PC-9 (cell line): Measurements from ENCODE around the gene EVL.

Experiments used
- CTCF ChIP-seq: fragments of 200-600 bp; sonication (generic); conservative IDR thresholded peaks from 2 replicates; pipeline ENCODE4 v1.6.1; 2017; ENCODE audit warnings: mixed run types, antibody characterized with exemption, mild to moderate bottlenecking, moderate library complexity
- EZH2 ChIP-seq: fragments of 200-600 bp; sonication (generic); IDR thresholded peaks from 2 replicates; pipeline ENCODE4 v1.8.0; 2017; ENCODE audit warnings: antibody characterized with exemption, low read depth

GRCh38 chr14:100108840-100109593 lies 43.8 kb downstream of the EVL start:
- TF ChIP-seq CTCF (no peak), EZH2 (no peak)
